Activated T-cell treated with anti-CD3 and anti-CD28 coated beads for 48 hours (primary cell): ENCODE measurements around the gene PALB2.

ENCODE experiments used
- DNase-seq: peaks from one replicate; pipeline ENCODE4 v3.0.0-alpha.2; 2020; ENCODE audit warnings: low read depth

PALB2 gene

DNA sequence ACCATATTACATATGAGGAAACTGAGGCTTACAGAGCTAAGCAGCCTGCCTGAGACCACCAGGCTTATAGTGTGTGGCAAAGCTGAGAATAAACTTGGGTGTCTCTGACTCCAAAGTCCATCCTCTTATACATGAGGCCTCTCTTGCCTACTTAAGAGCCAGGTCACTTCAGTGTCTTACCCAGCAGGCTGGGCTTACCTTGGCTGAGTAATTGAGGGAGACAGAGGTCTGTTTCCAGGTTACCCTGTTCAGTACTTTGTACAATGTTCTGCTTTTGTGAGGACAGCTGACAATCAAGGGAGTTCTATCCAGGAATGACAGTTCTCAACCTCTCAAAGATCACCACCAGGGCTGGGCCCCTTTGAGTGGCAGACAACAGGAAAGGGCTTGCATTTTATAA is 59.3 kb downstream of the PALB2 start:
- no peak for DNase-seq

GRCh38 chr16:23580391-23580790 is 60.7 kb downstream of the PALB2 start:
- no peak for DNase-seq

- DNase-seq: no peak
Observed at GRCh38 chr16:23579371-23579770, 61.7 kb downstream of the PALB2 start.

DNA sequence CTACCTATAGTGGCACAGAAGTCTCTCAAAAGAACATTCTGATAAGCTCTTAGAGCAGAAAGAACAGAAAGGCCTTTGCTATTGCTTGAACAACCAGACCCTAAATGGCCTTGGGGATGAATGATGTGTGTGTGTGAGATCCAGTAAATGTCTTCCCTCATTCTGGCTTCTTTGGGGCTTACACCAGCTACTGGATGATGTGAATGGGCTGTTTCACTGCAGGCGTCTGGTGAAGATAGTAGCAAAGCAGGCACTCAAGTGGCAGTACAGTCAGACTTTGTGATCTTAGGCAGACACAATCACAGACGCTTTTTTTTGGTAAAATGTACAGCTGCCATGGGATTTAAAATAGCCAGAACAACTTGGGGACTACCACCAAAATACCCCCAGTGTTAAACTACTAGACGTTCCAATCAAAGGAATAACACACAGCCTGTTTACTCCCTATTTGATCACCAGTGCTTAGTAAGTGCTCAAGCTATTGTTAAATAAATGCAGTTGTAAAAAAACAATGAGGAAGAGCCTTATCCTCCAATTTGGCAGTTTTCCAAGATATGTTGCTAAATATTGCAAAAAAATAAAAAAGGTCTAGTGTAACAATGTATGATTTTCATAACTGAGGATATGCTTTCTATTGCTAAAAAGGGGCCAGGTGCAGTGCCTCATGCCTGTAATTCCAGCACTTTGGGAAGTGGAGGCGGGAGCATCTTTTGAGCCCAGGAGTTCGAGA is 62.8 kb downstream of the PALB2 start:
- no peak for DNase-seq

GRCh38 chr16:23577493-23577892 is 63.6 kb downstream of the PALB2 start:
- no peak for DNase-seq

DNA sequence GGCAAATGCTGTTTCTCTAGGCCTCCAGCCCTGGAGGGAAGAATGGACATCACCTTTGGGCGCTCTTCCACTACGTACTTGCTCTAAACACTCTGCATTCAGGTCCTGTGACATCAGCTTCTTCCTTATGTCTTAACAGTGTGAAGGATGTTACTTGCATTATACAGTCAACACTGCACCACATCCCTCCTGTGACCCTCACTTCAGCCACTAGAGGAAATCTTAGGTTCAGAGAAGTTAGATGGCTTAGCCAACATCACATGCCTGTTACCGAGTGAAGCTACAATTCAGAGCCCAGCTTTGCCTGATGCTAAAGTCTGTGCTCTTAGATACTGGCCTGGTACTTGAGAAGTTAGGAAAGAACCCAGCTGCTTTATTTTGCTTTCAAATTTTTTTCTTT is 65.3 kb downstream of the PALB2 start:
- no peak for DNase-seq

GRCh38 chr16:23573817-23574216 is 67.3 kb downstream of the PALB2 start:
- DNase-seq: no peak

- no peak for DNase-seq
Observed at GRCh38 chr16:23572394-23572793, 68.7 kb downstream of the PALB2 start.

- no peak for DNase-seq
Observed at GRCh38 chr16:23571895-23572294, 69.2 kb downstream of the PALB2 start.

- no peak for DNase-seq
Observed at GRCh38 chr16:23570992-23571632, 70.0 kb downstream of the PALB2 start.

- no peak for DNase-seq
Observed at GRCh38 chr16:23567602-23568001, 73.5 kb downstream of the PALB2 start.

- DNase-seq: no peak
Observed at GRCh38 chr16:23566724-23567123, 74.4 kb downstream of the PALB2 start.

GRCh38 chr16:23564575-23565363 is 76.3 kb downstream of the PALB2 start:
- DNase-seq: no peak

GRCh38 chr16:23563186-23563585 is 77.9 kb downstream of the PALB2 start:
- no peak for DNase-seq

DNA sequence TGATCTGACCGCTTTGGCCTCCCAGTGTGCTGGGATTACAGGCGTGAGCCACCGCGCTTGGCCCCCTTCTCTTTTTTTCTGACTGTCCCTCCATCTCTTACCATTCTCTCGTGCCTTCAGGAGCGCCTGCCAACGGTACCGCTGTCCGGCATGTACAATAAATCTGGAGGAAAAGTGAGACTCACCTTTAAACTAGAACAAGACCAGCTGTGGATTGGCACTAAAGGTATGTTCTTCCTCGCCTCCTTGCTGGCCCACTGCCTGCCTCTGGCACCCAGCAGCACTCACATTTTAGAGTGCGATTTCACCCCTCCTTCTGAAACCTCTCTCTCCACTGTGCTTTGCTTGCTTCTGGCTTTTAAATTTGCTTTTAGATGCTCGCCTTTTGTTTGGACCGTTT is 78.6 kb downstream of the PALB2 start:
- DNase-seq: no peak

DNA sequence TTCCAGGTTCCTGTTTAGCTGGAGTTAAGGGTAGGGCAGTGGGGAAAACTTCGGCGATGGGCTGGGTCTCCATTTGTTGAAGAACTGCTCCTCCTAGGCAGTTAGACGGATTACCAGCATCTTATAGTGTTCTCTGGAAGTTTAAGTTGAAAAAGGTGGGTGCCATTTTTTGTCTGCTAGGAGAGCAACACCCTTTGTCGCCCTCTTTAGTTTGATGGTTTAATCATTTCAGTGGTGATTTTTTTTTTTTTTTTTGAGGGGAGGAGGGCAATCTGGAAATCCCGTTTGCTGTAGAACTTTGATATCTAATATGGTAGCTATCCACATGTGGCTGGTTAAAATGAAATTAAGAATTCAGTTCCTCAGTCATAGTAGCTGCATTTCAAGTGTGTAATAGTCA is 79.5 kb downstream of the PALB2 start:
- DNase-seq: no peak

DNA sequence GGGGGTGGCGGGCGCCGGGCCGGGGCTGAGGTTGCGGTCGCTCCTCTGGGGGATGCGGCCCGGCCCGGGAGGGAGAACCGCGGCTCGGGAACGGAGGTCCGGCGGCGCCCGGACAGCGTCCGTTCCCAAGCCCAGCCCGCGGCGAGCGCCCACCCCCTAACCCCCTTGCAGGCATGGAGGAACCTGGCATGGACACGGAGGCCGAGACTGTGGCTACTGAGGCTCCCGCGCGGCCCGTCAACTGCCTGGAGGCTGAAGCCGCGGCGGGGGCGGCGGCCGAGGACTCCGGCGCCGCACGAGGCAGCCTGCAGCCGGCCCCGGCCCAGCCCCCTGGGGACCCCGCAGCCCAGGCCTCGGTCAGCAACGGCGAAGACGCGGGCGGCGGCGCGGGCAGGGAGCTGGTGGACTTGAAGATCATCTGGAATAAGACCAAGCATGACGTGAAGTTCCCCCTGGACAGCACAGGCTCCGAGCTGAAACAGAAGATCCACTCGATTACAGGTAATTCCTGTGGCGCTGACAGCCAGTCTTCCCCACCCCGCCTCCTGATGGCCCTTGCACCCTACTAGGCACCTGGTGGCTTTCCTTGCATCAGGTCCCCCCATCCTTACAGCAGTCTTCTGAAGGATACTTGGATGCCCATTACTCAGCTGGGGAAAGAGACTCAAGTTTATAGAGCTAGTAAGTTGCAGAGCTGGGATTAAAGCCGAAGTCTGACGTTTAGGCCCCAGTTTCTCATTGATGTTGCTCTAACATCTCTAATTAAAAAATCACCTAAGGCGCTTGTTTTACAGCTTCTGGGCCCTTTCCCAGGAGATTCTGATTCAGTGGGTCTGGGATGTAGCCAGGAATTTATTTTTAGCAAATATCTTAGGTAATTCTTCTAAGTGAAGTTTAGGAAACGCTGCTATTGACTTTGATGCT is 83.1 kb downstream of the PALB2 start:
- DNase-seq: no peak

DNA sequence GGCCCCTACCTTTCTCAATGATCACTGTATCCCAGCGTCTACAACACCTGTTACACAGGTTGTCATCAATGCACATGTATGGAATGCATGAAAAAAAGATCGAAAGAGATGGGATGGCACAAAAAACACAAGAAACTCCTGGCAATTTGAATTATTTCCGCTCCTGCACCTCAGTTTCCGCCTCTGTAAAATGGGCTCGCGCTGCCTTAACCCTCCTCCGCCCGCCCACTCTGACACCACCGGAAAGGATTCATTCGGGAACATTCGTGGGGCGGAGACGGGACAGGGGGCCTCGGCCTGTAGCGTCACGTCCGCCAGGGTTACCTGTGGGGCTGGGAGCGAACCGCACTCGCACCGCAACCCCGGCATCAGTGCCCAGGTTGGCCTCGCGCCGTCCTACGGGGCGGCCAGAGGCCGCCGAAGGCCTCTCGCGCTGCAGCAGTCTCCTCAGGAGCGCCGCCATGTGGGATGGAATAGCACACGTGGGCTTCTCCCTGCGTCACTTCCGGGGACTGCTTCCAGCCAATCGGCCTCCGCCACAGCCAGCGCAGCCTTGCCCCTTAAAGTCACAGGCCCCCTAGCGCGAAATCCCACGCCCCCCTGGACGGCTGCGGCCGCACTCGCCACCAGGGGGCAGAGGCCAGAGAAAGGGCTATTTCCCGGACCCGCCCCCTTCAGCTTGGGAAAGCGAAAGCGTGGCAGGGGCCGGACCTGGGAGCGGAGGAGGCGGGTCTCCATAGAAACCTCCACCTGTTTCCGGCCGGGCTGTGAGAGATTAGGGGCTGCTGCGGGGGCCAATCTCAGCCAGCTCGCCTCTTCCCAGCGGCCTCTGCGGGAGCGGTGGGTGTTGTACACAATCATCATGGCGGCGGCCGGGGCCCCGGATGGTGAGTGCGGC is 84.0 kb downstream of the PALB2 start, which contains the start of the genes EARS2 and UBFD1:
TSS of gene EARS2 (minus strand) at position 470 of the 898 bp plus-strand sequence. CDS start at position 463, 7 bp downstream.
TSS of gene UBFD1 (plus strand) at position 847 of the 898 bp plus-strand sequence. CDS start at position 863, 16 bp downstream.
- peak; percentile 99 for DNase-seq

DNA sequence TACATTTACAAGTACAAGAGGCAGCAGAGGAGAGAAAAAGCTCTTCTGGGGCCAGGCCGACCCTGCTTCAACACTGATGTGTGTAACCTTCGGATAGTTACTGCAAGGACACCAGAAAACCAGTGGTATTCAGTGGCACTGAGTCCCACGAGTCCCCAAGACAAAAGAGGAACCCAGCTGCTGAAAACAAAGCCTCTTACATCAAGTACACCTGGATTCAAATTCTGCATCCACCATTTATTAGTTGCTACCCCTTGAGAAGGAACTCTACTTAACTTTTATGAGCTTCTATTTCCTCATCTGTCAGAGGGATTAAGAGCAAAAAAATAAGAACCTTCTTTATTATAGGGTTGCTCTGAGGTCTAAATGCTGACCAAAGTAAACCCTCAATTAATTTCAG is 86.6 kb downstream of the PALB2 start:
- DNase-seq: no peak
